Lower leg skin (tissue), 4 donors: ENCODE data around the gene CARD11. TPM values are rescaled to one million over a fixed set of nuclear protein-coding genes. Genes with fewer than 3 reads are reported as not detected.
"Not testable (repeated sequence)": the region's sequence is repeated elsewhere in the genome, so short reads cannot be mapped to it uniquely, and the experiment has no call there.

Source experiments
- DNase-seq, 2 donors: peaks; one replicate each; pipeline ENCODE4 v3.0.0-alpha.2; 2019; ENCODE audit warnings: low spot score in 2 of 2
- H3K4me3 ChIP-seq: fragments of 200-600 bp; sonication (generic); 2 replicates; pipeline ENCODE4 v1.5.1; 2017; ENCODE audit warnings: mild to moderate bottlenecking, low read depth; ENCODE audit not compliant: poor library complexity, severe bottlenecking
- CTCF ChIP-seq, 3 donors: fragments of 450-650 bp; IDR thresholded peaks; one replicate each; pipeline ENCODE4 v1.5.1; 2016; ENCODE audit warnings: antibody characterized with exemption in 3 of 3, mild to moderate bottlenecking in 3 of 3, moderate library complexity in 2 of 3
- POLR2A ChIP-seq, 2 donors: fragments of 450-650 bp; IDR thresholded peaks; one replicate each; pipeline ENCODE4 v1.6.1; 2016 to 2017; ENCODE audit warnings: antibody characterized with exemption in 2 of 2, mild to moderate bottlenecking in 1 of 2, moderate library complexity in 1 of 2
- WGBS, 2 donors: methylation state at CpG; one replicate each; pipeline ENCODE4 v1.1.5; 2018; 5-methylcytosine and 5-hydroxymethylcytosine counted together
- intact Hi-C: fragments of 100-400 bp; cut with DNase I; formaldehyde crosslinking; loops from one replicate; pipeline ENCODE4 v1.15.0; 2023; ENCODE audit warnings: low total_unique reads
- total RNA-seq, 4 donors: library from RNA; depleted of rRNA; stranded (reverse); fragments of >200 nt; gene quantifications; one replicate each; pipeline ENCODE4 v1.1.0, GENCODE V29; 2016

Gene CARD11
- total RNA-seq, 4 donors from 2014 or later: 0.17 to 0.68 TPM; not detected in 2

- TF ChIP-seq POLR2A (IDR thresholded peaks at IDR 0.05) (no peak), CTCF (IDR thresholded peaks at IDR 0.05) (no peak)
- no peak for DNase-seq
- 35 to 50% methylated on average over 17 of the region's 17 CpGs for WGBS, 2 donors
- H3K4me3 ChIP-seq: no peak overlapping the region
- intact Hi-C loops: no loop called here
These were observed 122.6 kb downstream of the CARD11 start for GRCh38 chr7:2920956-2921652.

GRCh38 chr7:2920480-2920879, 123.2 kb downstream of the CARD11 start:
- DNase-seq, intact Hi-C loops: not testable (repeated sequence)
- 75 to 77% methylated on average over 2 of the region's 2 CpGs for WGBS, 2 donors

GRCh38 chr7:2920041-2920440, 123.6 kb downstream of the CARD11 start:
- WGBS, 2 donors: 90 to 94% methylated on average over 4 of the region's 4 CpGs
- H3K4me3 ChIP-seq: no peak overlapping the region
- intact Hi-C loops: no loop called here
- no peak for TF ChIP-seq POLR2A (IDR thresholded peaks at IDR 0.05)
- TF ChIP-seq CTCF (IDR thresholded peaks at IDR 0.05): no peak
- DNase-seq: no peak

More at GRCh38 chr7:2920480-2920879, 123.2 kb downstream of the CARD11 start:
- H3K4me3 ChIP-seq: not testable (repeated sequence)

GRCh38 chr7:2919256-2919655, 124.4 kb downstream of the CARD11 start:
- WGBS, 2 donors: 95 to 96% methylated on average over 14 to 19 of the region's 19 CpGs
- TF ChIP-seq POLR2A (IDR thresholded peaks at IDR 0.05): no peak
- TF ChIP-seq CTCF (IDR thresholded peaks at IDR 0.05): no peak
- no peak overlapping the region for H3K4me3 ChIP-seq
- intact Hi-C loops: no loop called here
- no peak for DNase-seq

- intact Hi-C loops: no loop called here
- DNase-seq: no peak
- WGBS, 2 donors: 86% methylated on average over 17 to 19 of the region's 20 CpGs
- TF ChIP-seq POLR2A (IDR thresholded peaks at IDR 0.05): no peak
- no peak for TF ChIP-seq CTCF (IDR thresholded peaks at IDR 0.05)
- no peak overlapping the region for H3K4me3 ChIP-seq
These were observed 125.3 kb downstream of the CARD11 start for GRCh38 chr7:2918406-2918805.

- 83 to 87% methylated on average over 16 of the region's 16 CpGs for WGBS, 2 donors
- H3K4me3 ChIP-seq: no peak overlapping the region
- intact Hi-C loops: no loop called here
- no peak for TF ChIP-seq POLR2A (IDR thresholded peaks at IDR 0.05)
- no peak for TF ChIP-seq CTCF (IDR thresholded peaks at IDR 0.05)
- DNase-seq: no peak
These were observed 128.6 kb downstream of the CARD11 start for GRCh38 chr7:2915023-2915422.
